ENCODE measurements around the gene PREX1. TPM values are rescaled to one million over a fixed set of nuclear protein-coding genes. Genes with fewer than 3 reads are reported as not detected.

The PREX1 gene
- total and polyA plus RNA-seq, 2 of the 4 experiments (the other 2 are of a cell fraction) = 0.67 to 0.72 TPM

DNA sequence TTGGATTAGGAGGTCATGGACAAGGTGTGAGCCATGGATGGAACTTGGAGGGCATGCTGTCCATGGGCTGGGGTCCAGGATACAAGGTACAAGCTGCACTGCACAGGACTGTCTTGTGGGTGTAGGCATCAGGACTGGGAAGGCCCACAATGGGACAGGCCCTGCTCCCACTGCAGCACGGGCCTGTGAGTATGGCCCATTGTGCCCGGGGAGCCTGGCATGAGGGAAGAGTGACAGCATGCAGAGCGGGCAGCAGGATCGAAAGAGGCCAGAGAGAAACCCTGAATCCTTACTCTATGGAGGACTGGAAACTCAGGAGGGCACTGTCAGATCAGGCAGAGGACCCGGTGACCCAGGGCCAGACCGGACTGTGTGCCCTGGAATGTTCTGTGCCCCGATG, 211.3 kb downstream of the PREX1 start:
- CTCF ChIA-PET = no interaction called here
- H3K79me1 ChIP-seq (ENCODE audit: low read depth in 1 of 2, low read length in 2 of 2) = no peaks in the 10 kb centered on the region
- H2AK5ac ChIP-seq (ENCODE audit: low read depth, low read length) = no peak overlapping the region
- dilution Hi-C loops (cut with HindIII; ENCODE audit: low sequenced_read_pairs, unreplicated experiment) = no loop called here
- no peaks in the 10 kb centered on the region for H3K36me3 ChIP-seq (ENCODE audit: control insufficient read depth, insufficient read depth, low read length)
- BruUV-seq (replicated peaks) = no TSS peak
- H3K27ac ChIP-seq (ENCODE audit: insufficient read depth, low read length) = no peak overlapping the region
- no peak overlapping the region for H2AK9ac ChIP-seq (replicated peaks; ENCODE audit: low read depth, low read length, poor library complexity)
- no peak overlapping the region for H3K4me3 ChIP-seq (ENCODE audit: insufficient read depth, low read depth, low read length)
- 73% methylated on average over 5 of the region's 7 CpGs; no CpG with 5 or more reads in 1 of the 2 experiments for WGBS, 2 experiments (ENCODE audit: extremely low coverage in 2 of 2, insufficient read length in 1 of 2)
- H2AFZ ChIP-seq (replicated peaks; ENCODE audit: low read length, poor library complexity) = no peak overlapping the region
- H3K18ac ChIP-seq (ENCODE audit: low read depth, low read length) = no peak overlapping the region
- H2BK15ac ChIP-seq (ENCODE audit: low read depth, low read length) = no peak overlapping the region
- H3K27me3 ChIP-seq (ENCODE audit: control insufficient read depth, insufficient read depth, low read length) = peaks cover 21% of the 10 kb centered on the region
- no peak overlapping the region for H3K4ac ChIP-seq (ENCODE audit: low read depth, low read length)
- no peak overlapping the region for H3K56ac ChIP-seq (ENCODE audit: extremely low read depth, insufficient read depth, low read length)
- no peak overlapping the region for H3K9ac ChIP-seq (ENCODE audit: low read depth, low read length)
- no peak for DNase-seq
- no peak overlapping the region for H3K4me2 ChIP-seq (ENCODE audit: low read depth, low read length)
- no peak overlapping the region for H4K91ac ChIP-seq (ENCODE audit: insufficient read depth, low read depth, low read length)
- H3K14ac ChIP-seq (replicated peaks; ENCODE audit: low read depth, low read length) = no peak overlapping the region
- H2BK5ac ChIP-seq (ENCODE audit: low read depth, low read length, poor library complexity, severe bottlenecking) = no peak overlapping the region
- H3K23ac ChIP-seq (ENCODE audit: low read depth, low read length) = no peak overlapping the region
- TF ChIP-seq, protein P1, sequence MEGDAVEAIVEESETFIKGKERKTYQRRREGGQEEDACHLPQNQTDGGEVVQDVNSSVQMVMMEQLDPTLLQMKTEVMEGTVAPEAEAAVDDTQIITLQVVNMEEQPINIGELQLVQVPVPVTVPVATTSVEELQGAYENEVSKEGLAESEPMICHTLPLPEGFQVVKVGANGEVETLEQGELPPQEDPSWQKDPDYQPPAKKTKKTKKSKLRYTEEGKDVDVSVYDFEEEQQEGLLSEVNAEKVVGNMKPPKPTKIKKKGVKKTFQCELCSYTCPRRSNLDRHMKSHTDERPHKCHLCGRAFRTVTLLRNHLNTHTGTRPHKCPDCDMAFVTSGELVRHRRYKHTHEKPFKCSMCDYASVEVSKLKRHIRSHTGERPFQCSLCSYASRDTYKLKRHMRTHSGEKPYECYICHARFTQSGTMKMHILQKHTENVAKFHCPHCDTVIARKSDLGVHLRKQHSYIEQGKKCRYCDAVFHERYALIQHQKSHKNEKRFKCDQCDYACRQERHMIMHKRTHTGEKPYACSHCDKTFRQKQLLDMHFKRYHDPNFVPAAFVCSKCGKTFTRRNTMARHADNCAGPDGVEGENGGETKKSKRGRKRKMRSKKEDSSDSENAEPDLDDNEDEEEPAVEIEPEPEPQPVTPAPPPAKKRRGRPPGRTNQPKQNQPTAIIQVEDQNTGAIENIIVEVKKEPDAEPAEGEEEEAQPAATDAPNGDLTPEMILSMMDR (conservative IDR thresholded peaks at IDR 0.05; ENCODE audit: low read depth, low read length) = no peak
- TF ChIP-seq CEBPB (IDR thresholded peaks at IDR 0.05; ENCODE audit: low read depth, low read length) = no peak
- TF ChIP-seq NFE2L2 (IDR thresholded peaks at IDR 0.05; ENCODE audit: low read depth, low read length) = no peak
- no peak for TF ChIP-seq RAD21 (IDR thresholded peaks at IDR 0.05; ENCODE audit: low read length)
- TF ChIP-seq CHD1 (IDR thresholded peaks at IDR 0.05; ENCODE audit: low read depth, low read length) = no peak
- TF ChIP-seq MXI1 (IDR thresholded peaks at IDR 0.05; ENCODE audit: borderline replicate concordance, low read depth, low read length) = no peak
- no peak for TF ChIP-seq RFX5 (IDR thresholded peaks at IDR 0.05; ENCODE audit: low read depth, low read length)
- no peak for TF ChIP-seq BHLHE40 (IDR thresholded peaks at IDR 0.05; ENCODE audit: low read depth, low read length)
- no peak for TF ChIP-seq MAZ (IDR thresholded peaks at IDR 0.05; ENCODE audit: borderline replicate concordance, low read depth, low read length)
- TF ChIP-seq, protein P2, sequence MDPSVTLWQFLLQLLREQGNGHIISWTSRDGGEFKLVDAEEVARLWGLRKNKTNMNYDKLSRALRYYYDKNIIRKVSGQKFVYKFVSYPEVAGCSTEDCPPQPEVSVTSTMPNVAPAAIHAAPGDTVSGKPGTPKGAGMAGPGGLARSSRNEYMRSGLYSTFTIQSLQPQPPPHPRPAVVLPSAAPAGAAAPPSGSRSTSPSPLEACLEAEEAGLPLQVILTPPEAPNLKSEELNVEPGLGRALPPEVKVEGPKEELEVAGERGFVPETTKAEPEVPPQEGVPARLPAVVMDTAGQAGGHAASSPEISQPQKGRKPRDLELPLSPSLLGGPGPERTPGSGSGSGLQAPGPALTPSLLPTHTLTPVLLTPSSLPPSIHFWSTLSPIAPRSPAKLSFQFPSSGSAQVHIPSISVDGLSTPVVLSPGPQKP (IDR thresholded peaks at IDR 0.05; ENCODE audit: borderline replicate concordance, low read depth, low read length) = no peak
- no peak for TF ChIP-seq SMC3 (IDR thresholded peaks at IDR 0.05; ENCODE audit: low read depth, low read length)
- no peak for TF ChIP-seq RCOR1 (IDR thresholded peaks at IDR 0.05; ENCODE audit: insufficient replicate concordance, low read length)
- no peak for TF ChIP-seq POLR2A (IDR thresholded peaks at IDR 0.05; ENCODE audit: low read depth, low read length)
- no peak for TF ChIP-seq FOS (IDR thresholded peaks at IDR 0.05; ENCODE audit: low read depth, low read length)
- no peak for TF ChIP-seq MAFK (IDR thresholded peaks at IDR 0.05; ENCODE audit: low read depth, low read length)
- TF ChIP-seq, protein P3, sequence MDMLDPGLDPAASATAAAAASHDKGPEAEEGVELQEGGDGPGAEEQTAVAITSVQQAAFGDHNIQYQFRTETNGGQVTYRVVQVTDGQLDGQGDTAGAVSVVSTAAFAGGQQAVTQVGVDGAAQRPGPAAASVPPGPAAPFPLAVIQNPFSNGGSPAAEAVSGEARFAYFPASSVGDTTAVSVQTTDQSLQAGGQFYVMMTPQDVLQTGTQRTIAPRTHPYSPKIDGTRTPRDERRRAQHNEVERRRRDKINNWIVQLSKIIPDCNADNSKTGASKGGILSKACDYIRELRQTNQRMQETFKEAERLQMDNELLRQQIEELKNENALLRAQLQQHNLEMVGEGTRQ (IDR thresholded peaks at IDR 0.05; ENCODE audit: low read depth, low read length) = no peak
- ATAC-seq (ENCODE audit: low read depth) = no peak
- H4K5ac ChIP-seq (ENCODE audit: low read depth, low read length) = no peak overlapping the region
- H2BK120ac ChIP-seq (ENCODE audit: low read depth, low read length) = no peak overlapping the region
- POLR2A ChIA-PET (ENCODE audit: unreplicated experiment) = no interaction called here
- no peaks in the 10 kb centered on the region for H3K4me1 ChIP-seq (ENCODE audit: control insufficient read depth, insufficient read depth, low read length)
- no peaks in the 10 kb centered on the region for H4K20me1 ChIP-seq (ENCODE audit: insufficient read depth, low read length)
- no peaks in the 10 kb centered on the region for H3K9me3 ChIP-seq (ENCODE audit: control insufficient read depth, insufficient read depth, low read length)
- intact Hi-C loops (cut with micrococcal nuclease) = no loop called here
- no peaks in the 10 kb centered on the region for H3K9me1 ChIP-seq (ENCODE audit: insufficient read depth, low read length)
- H2BK20ac ChIP-seq (ENCODE audit: low read depth, low read length) = no peak overlapping the region
- no peak overlapping the region for H4K8ac ChIP-seq (ENCODE audit: low read depth in 2 of 2, low read length in 2 of 2)
- in situ Hi-C loops (cut with MboI; ENCODE audit: low sequenced_read_pairs) = loop anchor here (5.0 kb wide), 1 partner anchor 944 kb away; no protein-coding TSS in a partner anchor
